GM12874 (cell line): ENCODE data around the gene ADARB2.

Experiments used
- CTCF ChIP-seq: IDR thresholded peaks from 2 replicates; pipeline ENCODE4 v1.5.1; 2011; ENCODE audit warnings: low read depth, mild to moderate bottlenecking, control low read depth, low read length, moderate library complexity; ENCODE audit not compliant: insufficient read depth

Gene ADARB2

GRCh38 chr10:1163204-1163660, 574.1 kb downstream of the ADARB2 start:
- TF ChIP-seq CTCF, result no peak

GRCh38 chr10:1162481-1163203, 574.7 kb downstream of the ADARB2 start:
- no peak for TF ChIP-seq CTCF

- TF ChIP-seq CTCF, result no peak
These were observed 576.6 kb downstream of the ADARB2 start for GRCh38 chr10:1160561-1161314.

GRCh38 chr10:1159131-1160061, 577.9 kb downstream of the ADARB2 start:
- no peak for TF ChIP-seq CTCF

- TF ChIP-seq CTCF, result no peak
These were observed 579.3 kb downstream of the ADARB2 start for GRCh38 chr10:1158066-1158465.

GRCh38 chr10:1157615-1157933, 579.8 kb downstream of the ADARB2 start:
- TF ChIP-seq CTCF, result no peak
